ENCODE results near the gene APBB2.
"Not testable (repeated sequence)": the region's sequence is repeated elsewhere in the genome, so short reads cannot be mapped to it uniquely, and the experiment has no call there.

Gene APBB2

GRCh38 chr4:40951026-40951425, 263.3 kb downstream of the APBB2 start:
- no peak for DNase-seq (ENCODE audit: low read depth in 4 of 4, low spot score in 1 of 4)

- no peak for DNase-seq (ENCODE audit: low read depth in 4 of 4, low spot score in 1 of 4)
Measured at GRCh38 chr4:40949358-40950100, 264.8 kb downstream of the APBB2 start.

- DNase-seq (ENCODE audit: low read depth in 4 of 4, low spot score in 1 of 4), result no peak
Measured at GRCh38 chr4:40948014-40948413, 266.3 kb downstream of the APBB2 start.

- no peak for DNase-seq (ENCODE audit: low read depth in 4 of 4, low spot score in 1 of 4)
Measured at GRCh38 chr4:40946652-40947051, 267.7 kb downstream of the APBB2 start.

GRCh38 chr4:40940756-40941155, 273.6 kb downstream of the APBB2 start:
- DNase-seq (ENCODE audit: low read depth in 4 of 4, low spot score in 1 of 4), result no peak

GRCh38 chr4:40940317-40940741, 274.0 kb downstream of the APBB2 start:
- no peak for DNase-seq (ENCODE audit: low read depth in 4 of 4, low spot score in 1 of 4)

- no peak for DNase-seq (ENCODE audit: low read depth in 4 of 4, low spot score in 1 of 4)
Measured at GRCh38 chr4:40939856-40940255, 274.5 kb downstream of the APBB2 start.

- no peak for DNase-seq (ENCODE audit: low read depth in 4 of 4, low spot score in 1 of 4)
Measured at GRCh38 chr4:40938337-40938736, 276.0 kb downstream of the APBB2 start.

GRCh38 chr4:40937140-40937725, 277.1 kb downstream of the APBB2 start:
- DNase-seq (ENCODE audit: low read depth in 4 of 4, low spot score in 1 of 4), result no peak

GRCh38 chr4:40934676-40935075, 279.7 kb downstream of the APBB2 start:
- no peak for DNase-seq (ENCODE audit: low read depth in 4 of 4, low spot score in 1 of 4)

GRCh38 chr4:40933272-40934053, 280.9 kb downstream of the APBB2 start:
- DNase-seq (ENCODE audit: low read depth in 4 of 4, low spot score in 1 of 4), result no peak

GRCh38 chr4:40931841-40932240, 282.5 kb downstream of the APBB2 start:
- no peak for DNase-seq (ENCODE audit: low read depth in 4 of 4, low spot score in 1 of 4)

- no peak for DNase-seq (ENCODE audit: low read depth in 4 of 4, low spot score in 1 of 4)
Measured at GRCh38 chr4:40931238-40931637, 283.1 kb downstream of the APBB2 start.

GRCh38 chr4:40927074-40927473, 287.3 kb downstream of the APBB2 start:
- DNase-seq (ENCODE audit: low read depth in 4 of 4, low spot score in 1 of 4), result no peak

GRCh38 chr4:40924793-40925117, 289.6 kb downstream of the APBB2 start:
- no peak for DNase-seq (ENCODE audit: low read depth in 4 of 4, low spot score in 1 of 4)

- peak; percentile 65 to 79 (median 74) for DNase-seq (ENCODE audit: low read depth in 4 of 4, low spot score in 1 of 4)
Measured at GRCh38 chr4:40924096-40924792, 290.1 kb downstream of the APBB2 start.

GRCh38 chr4:40923316-40924095, 290.8 kb downstream of the APBB2 start:
- DNase-seq (ENCODE audit: low read depth in 4 of 4, low spot score in 1 of 4), result no peak

GRCh38 chr4:40919976-40920375, 294.4 kb downstream of the APBB2 start:
- not testable (repeated sequence) for DNase-seq (ENCODE audit: low read depth in 4 of 4, low spot score in 1 of 4)

GRCh38 chr4:40918330-40918729, 296.0 kb downstream of the APBB2 start:
- no peak for DNase-seq (ENCODE audit: low read depth in 4 of 4, low spot score in 1 of 4)

GRCh38 chr4:40916880-40917279, 297.5 kb downstream of the APBB2 start:
- peak in 1 of 4 experiments; percentile 42 for DNase-seq (ENCODE audit: low read depth in 4 of 4, low spot score in 1 of 4)

GRCh38 chr4:40916218-40916555, 298.2 kb downstream of the APBB2 start:
- no peak for DNase-seq (ENCODE audit: low read depth in 4 of 4, low spot score in 1 of 4)
